GM19467 (cell line): ENCODE results near the gene AFF3.
"Not testable (repeated sequence)": the region's sequence is repeated elsewhere in the genome, so short reads cannot be mapped to it uniquely, and the experiment has no call there.

Source experiments
- ATAC-seq: cut with Tn5 transposase; IDR thresholded peaks from one replicate; pipeline ENCODE4 v1.9.1; 2021; ENCODE audit warnings: mild to moderate bottlenecking, moderate library complexity; ENCODE audit not compliant: unreplicated experiment

AFF3 gene

DNA sequence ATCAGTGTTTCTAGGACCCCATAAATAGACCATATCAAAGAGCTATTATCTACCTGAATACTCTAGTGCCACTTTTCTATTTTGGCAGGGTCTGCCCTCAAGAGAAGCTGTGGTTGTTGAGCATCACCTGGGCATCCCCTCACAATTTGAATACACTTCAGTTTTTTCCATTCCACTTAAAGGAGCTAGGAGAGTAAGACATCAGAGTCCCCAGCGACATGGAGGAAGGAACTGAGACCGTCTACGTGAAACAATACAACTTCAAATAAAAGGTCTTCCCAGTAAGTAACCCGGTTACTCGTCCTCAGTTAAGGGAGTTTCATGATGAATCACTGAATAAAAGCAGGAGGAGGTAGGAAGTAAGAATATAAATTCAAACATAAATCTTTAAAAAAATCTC, 206.7 kb downstream of the AFF3 start:
- no peak for ATAC-seq

DNA sequence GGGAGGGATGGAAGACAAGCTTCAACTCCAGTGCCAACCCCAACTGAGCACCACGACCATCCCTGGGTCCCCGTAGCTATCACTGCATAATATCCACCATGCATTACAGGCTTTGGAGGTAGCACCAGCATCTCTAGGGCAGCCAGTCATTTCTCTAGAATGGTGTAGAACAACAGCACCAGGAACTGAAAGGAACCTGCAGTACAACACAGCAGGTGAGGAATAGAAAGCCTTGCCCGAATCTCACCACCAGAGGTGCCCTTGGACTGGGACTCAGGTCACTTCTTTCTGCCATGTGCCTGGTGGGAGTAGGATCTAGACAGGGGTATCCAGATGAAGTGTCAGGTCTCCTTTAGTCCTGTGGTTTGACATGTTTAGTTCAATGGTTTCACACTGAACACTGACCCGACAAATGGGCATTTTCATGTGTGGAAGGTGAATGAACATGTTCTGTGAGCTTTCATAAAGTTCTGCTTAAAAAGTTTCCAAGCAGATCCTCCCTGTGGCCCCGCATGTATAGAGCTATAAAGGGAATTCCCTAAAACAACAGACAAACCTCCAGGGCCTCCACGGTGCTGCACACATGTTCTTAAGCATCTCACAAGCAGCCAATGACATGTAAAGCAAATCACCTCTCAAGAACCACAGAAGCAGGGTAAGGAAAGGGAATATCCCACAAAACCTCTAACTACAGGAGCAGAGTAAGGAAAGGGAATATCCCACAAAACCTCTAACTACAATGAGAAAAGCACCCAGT, 208.3 kb downstream of the AFF3 start:
- ATAC-seq, result no peak

GRCh38 chr2:99933491-99933890, 208.9 kb downstream of the AFF3 start:
- not testable (repeated sequence) for ATAC-seq

- no peak for ATAC-seq
Measured at GRCh38 chr2:99928470-99929053, 213.8 kb downstream of the AFF3 start.

- not testable (repeated sequence) for ATAC-seq
Measured at GRCh38 chr2:99927690-99928207, 214.6 kb downstream of the AFF3 start.

DNA sequence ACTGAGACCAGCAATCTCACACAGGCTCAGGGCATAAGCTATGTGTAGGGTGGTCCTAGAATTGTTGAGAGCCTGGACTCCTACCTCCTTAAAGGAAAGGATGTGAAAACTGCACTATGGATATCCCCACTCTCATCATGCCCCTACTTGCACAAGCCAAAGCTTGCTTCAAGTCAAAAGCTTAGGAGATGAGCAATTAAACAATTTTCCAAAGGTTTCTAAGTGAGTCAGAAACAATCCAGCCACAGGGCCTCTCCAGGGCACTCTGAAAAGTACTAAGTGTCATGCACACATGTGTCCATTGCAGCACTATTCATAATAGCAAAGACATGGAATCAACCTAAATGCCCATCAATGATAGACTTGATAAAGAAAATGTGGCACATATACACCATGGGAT, 215.4 kb downstream of the AFF3 start:
- ATAC-seq, result no peak

DNA sequence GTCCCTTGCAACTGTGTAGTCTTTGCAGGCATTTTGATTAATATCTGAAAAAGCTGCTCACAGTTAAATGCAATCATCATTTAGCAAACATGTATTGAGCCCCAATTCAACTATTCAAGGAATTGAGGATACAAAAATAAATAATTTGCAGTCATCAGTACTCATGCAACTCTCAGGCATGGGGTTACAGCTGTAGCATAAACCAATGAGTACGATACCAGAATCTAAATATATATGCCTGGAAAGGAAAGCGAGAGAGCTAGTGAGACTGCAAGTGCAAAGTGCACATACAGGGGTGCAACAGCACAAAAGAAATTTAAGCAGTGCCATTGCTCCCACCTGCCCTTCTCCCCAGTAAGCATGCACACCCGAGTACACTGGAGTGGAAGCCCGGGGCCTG, 216.4 kb downstream of the AFF3 start:
- ATAC-seq, result no peak

- ATAC-seq, result no peak
Measured at GRCh38 chr2:99922664-99923063, 219.7 kb downstream of the AFF3 start.

DNA sequence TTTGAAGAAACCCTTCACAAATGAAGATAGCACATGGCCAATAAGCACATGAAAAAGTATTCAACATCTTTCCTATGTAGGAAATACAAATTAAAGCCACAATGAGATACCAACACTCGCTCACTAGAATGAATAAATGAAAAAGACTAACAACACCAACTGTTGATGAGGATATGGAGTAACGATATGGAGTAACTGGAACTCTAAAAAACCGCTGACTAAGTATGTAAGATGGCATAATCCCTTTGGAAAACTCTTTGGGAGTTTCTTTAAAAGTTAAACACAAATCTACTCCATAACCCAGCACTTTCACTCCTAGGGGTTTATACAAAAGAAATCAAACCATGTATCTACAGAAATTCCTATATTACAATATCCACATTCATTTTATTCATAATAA, 220.5 kb downstream of the AFF3 start:
- no peak for ATAC-seq

- ATAC-seq, result no peak
Measured at GRCh38 chr2:99918389-99918788, 224.0 kb downstream of the AFF3 start.

- no peak for ATAC-seq
Measured at GRCh38 chr2:99915108-99915675, 227.2 kb downstream of the AFF3 start.

GRCh38 chr2:99911736-99912135, 230.7 kb downstream of the AFF3 start:
- ATAC-seq, result no peak

DNA sequence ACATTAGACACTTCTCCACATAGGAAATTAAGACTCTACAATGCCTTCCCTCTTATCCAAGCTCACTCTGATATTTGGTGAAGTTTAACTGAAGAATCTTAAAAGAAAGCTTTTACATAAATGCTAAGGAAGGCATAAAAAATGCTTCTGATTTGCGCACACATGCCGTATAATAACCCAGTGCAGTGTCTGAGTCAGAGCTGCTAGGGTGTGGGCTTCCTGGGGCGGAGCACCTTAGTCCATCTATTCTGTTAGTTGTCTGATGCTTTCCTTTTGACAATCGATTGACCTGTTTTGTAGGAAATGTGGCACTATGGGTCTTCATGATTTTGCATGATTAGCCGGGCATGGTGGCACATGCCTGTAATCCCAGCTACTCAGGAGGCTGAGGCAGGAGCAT, 231.5 kb downstream of the AFF3 start:
- ATAC-seq, result no peak

GRCh38 chr2:99905636-99906035, 236.8 kb downstream of the AFF3 start:
- ATAC-seq, result no peak

DNA sequence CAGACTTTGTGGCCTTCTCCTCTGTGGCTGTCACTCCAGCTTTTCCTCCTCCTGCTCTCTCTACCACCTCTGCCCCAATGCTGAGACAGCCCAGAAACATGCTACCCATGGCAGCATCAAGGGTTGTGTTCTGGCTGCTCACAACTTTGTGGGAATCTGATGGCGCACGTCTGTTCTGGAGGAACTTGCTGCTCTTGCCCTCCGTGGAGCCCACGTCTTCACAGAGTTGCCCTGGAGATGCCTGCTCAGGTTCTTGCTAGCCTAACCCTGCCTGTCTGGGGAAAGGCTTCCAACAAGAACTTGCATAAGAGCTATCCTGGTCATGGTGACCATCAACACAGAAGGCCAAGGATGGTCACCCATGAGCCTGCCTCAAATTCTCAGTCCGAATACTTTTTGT, 237.4 kb downstream of the AFF3 start:
- no peak for ATAC-seq

GRCh38 chr2:99903981-99904380, 238.4 kb downstream of the AFF3 start:
- no peak for ATAC-seq

DNA sequence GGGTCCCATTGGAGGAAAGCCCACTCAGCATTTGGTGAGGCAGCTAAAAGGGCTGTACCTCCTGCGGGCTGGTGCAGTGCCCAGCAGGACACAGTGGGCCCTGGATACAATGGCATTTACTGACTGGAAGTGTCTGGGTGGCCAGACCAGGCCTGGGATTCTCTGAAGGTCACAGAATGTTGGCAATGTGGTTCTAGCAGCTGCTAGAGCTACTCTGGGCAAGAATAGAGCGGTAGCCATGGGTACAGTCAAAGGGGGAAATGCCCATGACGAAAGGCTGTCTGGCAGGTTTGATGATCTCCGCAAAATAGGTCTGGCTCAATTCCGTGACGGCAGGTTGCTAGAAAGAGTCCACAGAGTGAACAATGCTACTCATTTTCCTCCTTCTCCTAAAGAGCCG, 241.8 kb downstream of the AFF3 start:
- ATAC-seq, result no peak

GRCh38 chr2:99899882-99900281, 242.5 kb downstream of the AFF3 start:
- ATAC-seq, result no peak

- no peak for ATAC-seq
Measured at GRCh38 chr2:99899058-99899855, 243.1 kb downstream of the AFF3 start.

DNA sequence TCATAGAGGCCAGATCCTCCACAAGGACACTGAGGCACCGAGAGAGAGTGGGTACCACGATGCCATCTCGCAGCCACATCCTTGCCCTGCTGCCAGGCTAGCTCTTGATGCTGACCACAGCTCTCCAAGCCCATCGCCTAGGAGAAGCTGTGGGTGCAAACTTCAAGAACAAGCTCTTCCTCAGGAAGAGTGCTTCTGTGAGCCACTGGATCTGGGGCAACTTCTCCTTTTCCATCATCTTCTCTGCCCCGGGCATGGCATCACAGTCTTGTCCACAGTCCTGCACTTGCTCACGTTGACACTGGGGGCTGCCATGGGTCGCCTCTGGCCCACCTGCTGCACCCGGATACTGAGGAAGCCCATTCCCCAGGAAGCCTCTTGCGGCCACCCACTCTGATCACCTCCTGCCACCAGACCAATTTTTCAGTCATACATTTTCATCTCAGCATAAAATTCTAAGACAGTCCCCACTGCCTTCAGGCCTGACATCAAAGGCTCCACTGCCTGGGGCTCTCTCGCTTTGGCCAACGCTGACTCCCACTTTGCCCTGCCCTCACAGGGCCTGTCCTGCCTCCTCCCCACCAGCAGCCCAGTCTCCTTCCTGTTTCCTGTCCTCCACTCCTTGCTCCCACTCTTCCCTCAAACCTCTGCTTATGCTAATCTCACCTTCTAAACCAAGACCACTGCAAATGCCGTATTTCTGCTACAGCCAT, 243.9 kb downstream of the AFF3 start:
- no peak for ATAC-seq

- no peak for ATAC-seq
Measured at GRCh38 chr2:99891428-99891780, 251.0 kb downstream of the AFF3 start.
